HG03558 (cell line): Measurements from ENCODE around the gene ELMO1.

ENCODE experiments used
- ATAC-seq: cut with Tn5 transposase; IDR thresholded peaks from one replicate; pipeline ENCODE4 v1.9.1; 2021; ENCODE audit warnings: moderate number of reproducible peaks; ENCODE audit not compliant: unreplicated experiment; ENCODE audit errors: extremely low read depth

Gene ELMO1

DNA sequence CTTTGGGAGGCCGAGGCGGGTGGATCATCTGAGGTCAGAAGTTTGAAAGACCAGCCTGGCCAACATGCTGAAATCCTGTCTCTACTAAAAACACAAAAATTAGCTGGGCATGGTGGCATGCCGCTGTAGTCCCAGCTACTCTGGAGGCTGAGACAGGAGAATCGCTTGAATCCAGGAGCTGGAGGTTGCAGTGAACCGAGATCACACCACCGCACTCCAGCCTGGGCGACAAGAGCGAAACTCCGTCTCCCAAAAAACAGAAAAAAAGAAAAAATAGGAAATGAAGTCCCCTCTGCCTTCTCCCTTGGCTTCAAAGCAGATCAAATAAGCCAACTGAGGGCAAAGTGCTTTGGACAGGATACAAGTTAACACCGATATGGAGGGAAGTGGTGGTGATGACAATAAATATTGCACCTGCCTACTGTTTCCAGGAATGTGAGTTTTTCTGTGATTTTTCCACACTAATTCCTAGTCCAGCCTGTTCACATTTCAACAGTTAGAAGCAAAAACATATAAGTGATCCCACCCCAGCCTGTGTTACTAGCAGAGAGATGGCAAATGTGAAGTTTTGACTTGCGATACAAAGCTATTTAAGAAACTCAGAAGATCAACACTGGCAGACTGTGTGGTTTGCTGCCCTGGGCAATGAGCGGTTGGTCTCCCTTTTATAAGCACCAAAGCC is 433.2 kb downstream of the ELMO1 start:
- ATAC-seq: no peak

DNA sequence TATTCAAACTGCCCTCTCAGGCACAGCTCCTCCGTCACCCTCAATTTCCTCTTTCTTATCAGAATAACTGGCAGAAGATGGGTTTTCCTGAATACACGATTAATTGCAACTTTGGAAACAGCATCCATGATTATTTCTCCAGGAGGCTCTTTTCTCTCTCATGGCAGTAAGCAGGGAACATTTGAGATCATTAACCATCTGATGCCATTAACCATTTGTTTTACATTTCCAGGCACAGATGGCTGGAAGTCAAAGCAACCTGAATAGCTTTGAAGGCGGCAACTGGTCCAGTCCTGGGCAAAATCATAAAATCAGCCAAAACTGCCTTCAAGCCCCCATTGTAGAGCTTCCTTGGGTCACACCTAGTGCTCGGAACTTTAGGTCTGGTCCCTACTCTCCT is 434.9 kb downstream of the ELMO1 start:
- ATAC-seq: no peak

DNA sequence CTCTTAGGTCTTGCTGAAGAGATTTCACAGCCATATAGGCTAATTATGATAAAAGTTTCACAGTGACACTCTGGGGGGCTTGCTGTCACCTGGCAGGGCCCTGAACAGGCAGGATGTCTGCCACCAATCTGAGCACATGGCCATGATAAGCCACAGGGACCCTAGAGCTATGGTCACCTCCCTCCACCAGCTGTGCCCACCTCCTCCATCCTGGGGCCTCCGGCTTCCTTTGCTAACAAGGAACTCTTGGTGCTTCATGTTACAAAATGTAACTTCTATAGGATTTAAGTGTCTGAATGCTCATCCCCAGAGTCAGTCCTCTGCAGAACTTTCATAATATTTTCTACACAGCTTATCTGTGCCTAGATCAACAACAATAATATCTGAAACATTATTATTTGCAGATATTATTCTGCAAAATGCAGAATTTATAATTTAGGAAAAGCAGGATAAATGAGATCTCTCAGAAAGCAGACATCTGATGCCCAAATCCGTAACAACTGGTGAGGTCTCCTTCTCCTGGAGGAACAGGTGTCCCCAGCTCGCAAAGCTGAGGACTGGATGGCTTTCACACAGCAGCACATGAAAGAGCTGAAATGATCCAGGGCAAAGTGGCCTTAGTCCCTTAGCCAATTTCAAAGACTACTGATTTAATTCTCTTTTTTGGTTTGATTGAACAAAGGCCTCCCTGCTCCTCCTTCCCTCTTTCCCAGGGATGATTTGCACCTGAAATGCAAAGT is 437.3 kb downstream of the ELMO1 start:
- no peak for ATAC-seq

DNA sequence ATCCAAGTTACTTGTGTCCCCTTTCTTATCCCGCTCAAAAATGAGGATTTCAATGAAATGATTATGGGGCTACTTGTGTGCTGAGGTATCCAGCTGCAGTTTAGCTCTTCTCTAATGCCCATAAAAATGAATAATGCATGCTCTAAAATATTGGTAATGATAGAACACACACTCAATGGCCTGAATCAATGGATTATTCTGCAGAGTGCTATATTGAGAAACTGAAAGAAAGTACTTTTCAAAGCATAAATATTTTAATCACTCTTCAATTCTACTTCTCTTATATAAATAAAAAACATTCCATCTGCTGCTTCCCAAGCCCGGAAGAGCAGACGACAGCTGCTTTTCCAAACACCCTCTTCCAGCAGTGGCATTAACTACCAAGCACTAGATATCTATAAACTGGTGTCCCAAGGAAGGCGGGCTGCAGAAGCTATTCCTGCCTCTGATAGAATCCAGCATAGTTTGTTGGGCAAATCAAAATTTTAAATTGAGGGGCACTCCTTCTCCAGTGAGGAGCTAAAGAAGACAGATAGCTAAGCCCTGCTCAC is 439.5 kb downstream of the ELMO1 start:
- no peak for ATAC-seq

DNA sequence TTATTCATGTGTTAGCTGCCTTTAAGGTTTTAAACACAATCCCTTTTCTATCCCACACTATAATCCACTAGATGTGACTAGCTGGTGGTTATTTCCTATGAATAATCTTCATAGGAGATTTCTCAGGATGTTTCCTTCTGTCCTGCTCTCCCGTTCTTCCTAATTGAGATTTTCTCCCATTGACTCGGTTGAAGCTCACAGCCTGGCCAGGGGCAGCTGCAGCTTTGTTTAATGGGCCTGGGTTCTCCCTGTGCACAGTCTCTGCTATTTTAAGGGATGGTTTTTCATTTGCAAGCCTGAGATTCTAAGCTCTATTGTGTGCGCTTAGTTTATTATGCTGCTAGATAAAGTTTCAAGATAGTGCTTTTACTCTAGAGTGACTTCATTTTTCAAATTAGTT is 441.0 kb downstream of the ELMO1 start:
- no peak for ATAC-seq

- ATAC-seq: no peak
Observed at GRCh38 chr7:37007268-37007667, 441.4 kb downstream of the ELMO1 start.

DNA sequence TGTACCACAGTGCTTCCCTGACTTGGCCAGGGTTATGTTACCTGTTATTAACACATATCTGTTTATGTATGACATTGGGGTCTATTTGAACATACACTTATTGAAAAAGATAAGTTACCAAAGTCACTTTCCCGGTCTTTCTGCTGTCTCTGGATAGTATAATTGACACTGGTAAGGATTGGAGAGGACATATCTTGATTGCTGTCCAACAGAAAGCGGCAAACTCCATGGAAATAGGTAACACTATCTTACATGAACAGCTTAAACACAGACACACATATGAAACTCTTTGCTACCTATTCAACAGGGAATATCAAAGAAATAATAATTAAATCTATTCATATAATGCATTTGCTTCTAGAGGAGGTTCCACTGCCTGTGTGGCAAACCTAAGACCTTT is 441.9 kb downstream of the ELMO1 start:
- no peak for ATAC-seq

GRCh38 chr7:37000511-37000910 is 448.2 kb downstream of the ELMO1 start:
- ATAC-seq: no peak

- ATAC-seq: no peak
Observed at GRCh38 chr7:36999626-37000485, 448.8 kb downstream of the ELMO1 start.

DNA sequence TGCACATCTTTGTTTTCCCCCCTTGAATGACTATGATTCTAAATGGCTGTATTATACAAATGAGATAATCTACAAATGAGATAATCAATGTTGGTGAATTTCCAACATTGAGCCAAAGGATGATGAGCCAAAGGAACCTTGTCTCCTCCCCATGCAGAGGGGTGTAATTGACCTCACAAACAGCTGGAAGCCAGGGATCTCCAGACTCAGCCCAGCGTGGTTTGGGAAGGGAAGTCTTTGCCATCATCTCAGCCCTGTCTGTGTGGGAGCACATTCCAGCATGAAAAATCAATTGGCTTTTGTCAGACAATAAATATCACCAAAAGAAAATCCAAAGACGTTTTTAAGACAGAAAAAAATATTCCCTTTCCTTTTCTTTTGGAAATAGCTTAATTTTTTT is 452.9 kb downstream of the ELMO1 start:
- no peak for ATAC-seq

DNA sequence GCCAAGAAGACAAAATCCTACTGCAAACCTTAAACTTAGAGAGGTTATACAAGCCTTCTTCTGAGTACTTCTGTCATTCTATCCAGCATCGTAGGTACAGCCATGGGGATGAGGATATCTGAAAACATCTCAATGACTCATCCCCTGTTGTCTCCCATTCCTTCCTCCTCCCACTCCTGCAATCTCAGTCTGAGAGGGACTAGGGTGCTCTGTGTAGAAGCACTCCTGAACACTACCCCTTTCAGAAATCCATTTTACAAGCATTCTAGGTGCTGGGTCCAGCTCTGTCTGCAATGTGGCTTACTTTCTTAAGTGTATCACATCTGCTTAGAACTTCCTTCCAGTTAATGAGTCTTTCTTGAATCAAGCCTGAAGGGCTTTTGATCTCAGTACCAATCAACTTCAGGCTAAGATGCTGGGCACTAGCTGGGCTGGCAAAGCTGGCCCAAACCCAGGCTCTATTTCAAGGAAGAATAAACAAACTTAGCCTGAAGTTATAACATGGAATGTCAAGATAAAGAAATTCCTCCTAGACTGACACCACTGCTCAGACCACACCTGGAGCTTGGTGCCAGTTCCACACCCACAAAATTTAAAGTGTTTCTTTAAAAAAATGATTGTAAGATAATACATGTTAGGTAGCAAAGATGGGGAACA is 454.1 kb downstream of the ELMO1 start:
- ATAC-seq: no peak

DNA sequence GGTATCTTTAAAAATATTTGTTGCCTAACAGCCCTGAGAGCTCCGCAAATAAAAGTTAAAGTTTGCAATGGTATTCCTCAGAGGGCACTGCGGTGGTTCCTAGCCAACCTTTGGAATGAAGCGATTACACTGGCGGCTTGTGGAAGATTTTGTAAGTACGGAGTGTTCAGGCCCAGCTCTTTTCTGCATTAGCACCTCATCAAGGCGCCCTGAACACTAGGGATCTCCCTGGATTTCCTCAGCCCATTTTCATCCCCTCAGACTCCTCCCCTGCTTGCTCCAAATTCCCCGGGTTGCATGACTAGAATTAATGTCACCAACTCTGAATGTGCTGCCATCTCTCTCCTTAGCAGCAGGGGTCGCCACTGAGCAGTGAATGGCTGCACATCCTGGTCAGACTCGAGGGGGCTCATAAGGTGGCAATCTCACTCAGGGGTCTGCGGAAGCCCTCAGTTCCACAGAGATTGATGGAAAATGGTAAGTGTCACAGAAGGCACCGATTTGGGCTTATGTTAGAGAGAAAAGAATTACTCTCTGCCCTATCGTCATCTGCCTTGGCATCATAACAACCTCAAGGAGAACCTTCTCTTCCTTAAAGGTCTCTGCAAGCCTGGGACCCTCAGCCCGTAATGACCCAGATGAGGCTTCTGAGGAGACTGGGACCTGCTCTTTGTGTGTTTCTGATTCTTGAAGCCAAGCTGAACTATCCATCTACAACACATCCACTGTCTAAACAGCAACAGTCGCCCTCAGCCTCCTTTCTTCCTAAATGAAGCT is 461.5 kb downstream of the ELMO1 start:
- ATAC-seq: no peak

DNA sequence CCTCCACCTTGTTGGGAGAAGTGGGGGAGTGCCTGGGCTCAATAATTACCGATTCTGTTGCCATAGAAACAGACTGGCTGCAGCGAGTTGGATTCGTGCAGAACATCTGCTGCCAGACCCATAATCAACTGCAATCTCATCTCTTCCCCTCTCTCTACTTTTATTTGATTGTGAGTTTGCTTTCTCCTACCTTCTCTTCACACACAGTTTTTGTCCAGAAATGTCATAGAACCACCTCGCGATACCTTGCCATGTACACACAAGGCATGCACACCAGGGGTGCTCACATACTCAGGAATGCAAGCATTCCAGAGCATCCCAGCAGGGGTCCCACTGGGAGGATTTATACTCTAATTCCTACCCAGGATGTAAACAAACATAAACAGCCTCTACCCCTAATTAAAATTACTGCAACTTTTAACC is 462.1 kb downstream of the ELMO1 start:
- ATAC-seq: no peak

DNA sequence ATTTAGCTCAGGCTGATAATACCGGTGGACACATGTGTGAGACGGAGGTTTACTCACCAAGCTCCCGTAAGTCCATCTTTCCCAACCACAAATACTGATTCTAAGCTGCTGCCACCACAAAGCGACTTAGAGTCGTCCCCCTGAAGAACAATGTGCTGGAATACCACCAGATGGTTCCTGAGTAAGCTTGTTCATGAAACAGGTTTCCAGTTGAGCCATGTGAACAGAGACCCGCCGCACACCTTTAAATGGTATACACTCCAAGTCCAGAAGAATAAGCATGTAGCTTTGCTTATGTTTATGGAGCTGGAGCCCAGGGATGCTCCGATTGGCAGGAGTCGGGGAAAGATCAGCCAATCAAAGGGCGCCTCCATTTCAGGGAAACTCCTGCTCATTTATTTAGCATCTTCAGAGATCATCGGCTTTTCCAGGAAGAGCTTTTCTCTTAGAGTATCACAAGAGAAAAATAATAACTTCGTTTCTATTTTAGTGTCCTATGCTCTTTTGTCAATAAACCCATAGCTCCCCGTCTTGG is 462.7 kb downstream of the ELMO1 start:
- ATAC-seq: no peak

GRCh38 chr7:36985316-36985715 is 463.3 kb downstream of the ELMO1 start:
- ATAC-seq: no peak

GRCh38 chr7:36984710-36985312 is 463.9 kb downstream of the ELMO1 start:
- no peak for ATAC-seq

GRCh38 chr7:36984041-36984521 is 464.6 kb downstream of the ELMO1 start:
- ATAC-seq: no peak

GRCh38 chr7:36982766-36983165 is 465.9 kb downstream of the ELMO1 start:
- ATAC-seq: no peak

DNA sequence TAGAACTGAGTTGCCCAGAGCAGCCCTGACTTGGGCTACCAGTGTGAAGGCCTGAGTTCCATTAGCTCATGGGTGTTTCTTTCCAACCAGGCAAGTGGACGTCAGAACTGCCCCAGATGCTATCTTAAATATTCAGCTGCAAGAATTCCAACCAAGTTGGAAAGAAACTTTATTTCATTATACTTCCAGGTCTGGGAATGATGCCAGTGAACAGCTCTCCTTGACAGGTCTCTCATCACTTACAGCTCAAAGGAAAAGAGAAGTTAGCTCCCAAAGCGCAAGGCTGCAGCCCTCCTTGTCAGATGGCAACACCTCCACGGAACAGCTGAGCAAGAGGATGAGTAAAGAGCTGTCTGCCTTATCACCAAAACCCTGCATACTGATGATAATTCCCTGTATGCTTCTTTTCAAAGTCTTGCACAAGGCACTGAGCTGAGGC is 468.8 kb downstream of the ELMO1 start:
- ATAC-seq: no peak
